CD4-positive, alpha-beta T cell treated with Interleukin-17A for 4 hours (primary cell): ENCODE data around the gene TBXAS1.
"Not testable (repeated sequence)": the region's sequence is repeated elsewhere in the genome, so short reads cannot be mapped to it uniquely, and the experiment has no call there.

Source experiments
- DNase-seq: peaks from one replicate; pipeline ENCODE4 v3.0.0-alpha.2; 2020; ENCODE audit warnings: mixed read lengths

The TBXAS1 gene

GRCh38 chr7:139828446-139828845 lies 618 bp upstream of the TBXAS1 start:
- no peak for DNase-seq

- DNase-seq, result no peak
These were observed 682 bp downstream of the TBXAS1 start for GRCh38 chr7:139829775-139830117.

- DNase-seq, result no peak
These were observed 1.2 kb downstream of the TBXAS1 start for GRCh38 chr7:139830292-139830691.

GRCh38 chr7:139830782-139831501 lies 1.9 kb downstream of the TBXAS1 start:
- no peak for DNase-seq

- DNase-seq, result not testable (repeated sequence)
These were observed 6.8 kb downstream of the TBXAS1 start for GRCh38 chr7:139835848-139836247.

DNA sequence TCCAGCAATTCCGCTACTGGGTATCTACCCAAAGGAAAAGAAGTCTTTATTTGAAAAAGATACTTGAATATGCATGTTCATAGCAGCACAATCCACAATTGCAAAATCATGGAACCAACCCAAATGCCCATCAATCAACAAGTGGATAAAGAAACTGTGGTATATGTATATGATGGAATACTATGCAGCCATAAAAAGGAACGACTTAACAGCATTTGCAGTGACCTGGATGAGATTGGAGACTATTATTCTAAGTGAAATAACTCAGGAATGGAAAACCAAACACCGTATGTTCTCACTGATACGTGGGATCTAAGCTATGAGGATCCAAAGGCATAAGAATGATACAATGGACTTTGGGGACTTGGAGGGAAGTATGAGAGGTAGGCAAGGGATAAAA lies 8.2 kb downstream of the TBXAS1 start:
- not testable (repeated sequence) for DNase-seq

GRCh38 chr7:139838276-139838675 lies 9.2 kb downstream of the TBXAS1 start:
- no peak for DNase-seq

DNA sequence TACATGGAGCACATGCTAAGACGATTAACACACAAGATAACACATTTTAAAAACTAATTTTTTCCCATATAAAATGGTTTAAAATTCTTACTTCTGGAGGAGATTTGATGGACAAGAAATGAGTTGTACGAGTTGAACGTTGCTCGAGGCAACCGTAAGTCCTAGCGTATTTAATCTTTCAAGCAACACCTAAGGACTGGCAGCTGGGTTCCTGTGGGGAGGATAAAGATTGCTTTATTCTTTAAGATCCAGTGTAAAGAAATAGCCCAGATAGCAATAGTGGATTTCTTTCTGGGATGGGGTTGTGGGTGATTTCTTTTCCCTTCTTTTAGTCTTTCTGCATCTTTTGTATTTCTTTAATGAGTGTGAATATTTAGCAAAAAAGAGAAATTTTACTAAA lies 9.8 kb downstream of the TBXAS1 start:
- DNase-seq, result no peak

DNA sequence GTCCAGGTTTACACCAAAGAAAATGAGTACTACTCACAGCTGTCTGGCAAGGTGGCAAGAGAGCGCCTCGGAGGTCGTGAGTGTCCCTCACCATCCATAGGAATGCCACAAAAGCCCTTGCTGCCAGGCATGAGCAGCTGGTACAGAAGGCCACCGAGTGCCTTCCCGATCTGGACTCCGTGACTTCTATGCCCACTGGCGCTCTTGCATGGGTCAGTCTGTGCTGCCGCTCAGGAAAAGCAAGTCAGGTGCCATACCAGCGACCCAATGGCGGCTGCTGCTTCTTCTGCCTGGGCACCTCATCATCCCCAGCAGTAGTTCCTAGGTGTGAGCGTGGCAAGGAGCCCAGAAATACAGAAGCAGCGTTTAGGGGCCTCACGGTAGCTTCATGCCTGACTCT lies 11.7 kb downstream of the TBXAS1 start:
- no peak for DNase-seq

DNA sequence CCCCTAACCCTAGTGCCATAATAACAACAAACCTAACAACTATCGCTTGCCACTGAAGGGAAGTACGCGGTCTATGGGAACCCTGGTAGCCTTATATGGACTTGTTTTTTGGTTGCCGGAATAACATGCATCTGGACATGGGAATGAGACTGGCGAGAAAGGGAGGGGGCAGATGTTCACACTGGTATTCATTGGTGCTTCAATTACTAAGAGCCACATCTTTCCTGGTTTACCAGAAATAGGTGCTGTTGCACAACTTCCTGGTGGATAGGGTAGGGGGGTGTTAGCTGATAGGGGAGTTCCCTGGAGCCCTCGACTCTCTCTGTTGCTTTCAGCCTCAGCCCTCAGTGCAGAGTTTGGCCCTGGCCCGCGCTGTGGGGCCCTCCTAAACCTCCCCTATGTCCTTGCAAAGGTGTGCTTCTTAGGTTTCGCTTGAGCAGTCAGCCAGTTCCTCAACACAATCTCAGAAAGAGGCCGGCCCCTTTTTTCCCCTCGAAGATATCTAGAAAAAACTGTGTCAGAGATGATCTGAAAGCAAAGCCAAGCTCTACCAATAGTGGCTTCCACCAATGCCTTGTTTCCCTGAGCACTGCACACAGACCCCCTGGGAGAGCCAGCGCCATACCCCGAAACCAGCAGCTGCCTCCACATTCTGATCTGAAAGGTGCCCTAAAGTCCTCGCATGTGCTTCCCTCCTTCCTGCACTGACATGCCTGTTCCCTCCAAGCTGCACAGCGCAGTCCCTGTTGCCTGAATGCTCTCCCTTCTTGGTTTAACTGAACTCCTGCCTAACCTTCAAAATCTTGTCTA lies 13.5 kb downstream of the TBXAS1 start:
- DNase-seq, result no peak

GRCh38 chr7:139843211-139843537 lies 14.1 kb downstream of the TBXAS1 start:
- DNase-seq, result not testable (repeated sequence)

GRCh38 chr7:139844779-139845442 lies 15.8 kb downstream of the TBXAS1 start:
- no peak for DNase-seq

DNA sequence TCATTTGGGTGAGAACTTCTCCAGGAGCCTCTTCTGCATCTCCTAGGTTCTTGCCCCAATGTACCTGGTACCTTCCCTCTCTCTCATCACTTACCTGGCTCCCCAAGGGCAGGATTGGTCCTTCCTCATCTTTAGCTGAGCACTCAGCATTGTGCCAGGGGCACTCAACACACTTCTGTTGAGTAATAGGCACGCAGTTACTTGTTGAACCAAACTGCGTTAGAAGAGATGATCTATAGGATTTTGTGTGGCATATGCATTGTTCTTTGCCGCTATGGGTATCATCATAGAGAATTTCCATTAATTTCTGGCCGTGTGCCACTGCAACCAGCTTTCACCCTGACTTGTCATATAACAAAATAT lies 16.4 kb downstream of the TBXAS1 start:
- DNase-seq, result no peak

DNA sequence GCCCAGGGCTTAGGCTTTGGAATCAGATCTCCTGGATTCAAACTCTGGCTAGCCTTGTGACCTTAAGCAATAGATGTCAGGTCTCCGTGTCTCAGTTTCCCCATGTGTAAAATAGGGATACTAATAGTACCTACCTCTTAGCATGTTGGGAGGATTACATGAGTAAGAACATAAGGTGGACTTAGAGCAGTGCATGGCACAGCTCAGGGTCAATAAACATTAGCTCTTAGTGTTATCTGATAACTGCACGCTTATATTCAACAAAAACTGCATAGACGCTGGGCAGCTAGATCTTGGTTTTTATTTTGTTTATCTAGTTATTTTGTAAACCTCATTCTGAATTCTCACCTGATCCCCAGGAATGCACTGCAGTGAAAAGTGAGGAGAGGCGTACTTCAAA lies 17.2 kb downstream of the TBXAS1 start:
- no peak for DNase-seq

DNA sequence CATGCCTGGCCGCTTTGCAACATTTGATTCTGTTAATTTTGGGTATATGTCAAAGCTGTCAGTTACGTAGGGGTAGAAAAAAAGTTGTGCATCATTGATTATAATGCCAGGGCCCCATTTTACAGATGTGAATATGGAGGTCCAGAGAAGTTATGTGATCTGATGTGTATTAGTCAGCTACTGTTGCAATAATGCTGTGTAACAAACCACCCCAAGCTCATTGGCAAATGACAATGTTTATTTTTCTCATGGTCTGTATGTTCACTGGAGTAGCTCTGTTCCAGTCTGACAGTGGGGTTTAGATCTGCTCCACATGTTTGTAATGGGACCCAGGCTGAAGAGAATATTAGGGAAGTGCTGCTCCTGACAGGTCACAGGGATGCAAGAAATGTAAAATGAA lies 19.2 kb downstream of the TBXAS1 start:
- no peak for DNase-seq

- DNase-seq, result no peak
These were observed 21.8 kb downstream of the TBXAS1 start for GRCh38 chr7:139850906-139851305.

GRCh38 chr7:139851770-139852481 lies 22.9 kb downstream of the TBXAS1 start:
- no peak for DNase-seq

DNA sequence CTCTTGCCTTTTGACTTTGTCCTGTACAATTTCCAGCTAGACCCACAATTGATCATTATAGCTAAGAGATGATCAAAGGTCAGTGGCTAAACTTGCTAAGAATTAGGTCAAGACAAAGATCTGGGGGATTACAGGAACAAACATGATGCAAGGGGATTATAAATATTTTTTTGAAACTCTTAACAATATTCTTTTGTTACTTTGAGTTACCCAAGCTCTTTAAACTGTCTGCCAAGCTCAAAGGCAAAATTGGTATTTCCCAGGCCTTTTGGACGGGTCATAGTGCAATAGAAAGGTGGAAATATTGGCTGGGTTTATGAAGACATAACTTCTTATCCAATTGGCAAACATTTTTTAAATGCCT lies 23.4 kb downstream of the TBXAS1 start:
- DNase-seq, result no peak

DNA sequence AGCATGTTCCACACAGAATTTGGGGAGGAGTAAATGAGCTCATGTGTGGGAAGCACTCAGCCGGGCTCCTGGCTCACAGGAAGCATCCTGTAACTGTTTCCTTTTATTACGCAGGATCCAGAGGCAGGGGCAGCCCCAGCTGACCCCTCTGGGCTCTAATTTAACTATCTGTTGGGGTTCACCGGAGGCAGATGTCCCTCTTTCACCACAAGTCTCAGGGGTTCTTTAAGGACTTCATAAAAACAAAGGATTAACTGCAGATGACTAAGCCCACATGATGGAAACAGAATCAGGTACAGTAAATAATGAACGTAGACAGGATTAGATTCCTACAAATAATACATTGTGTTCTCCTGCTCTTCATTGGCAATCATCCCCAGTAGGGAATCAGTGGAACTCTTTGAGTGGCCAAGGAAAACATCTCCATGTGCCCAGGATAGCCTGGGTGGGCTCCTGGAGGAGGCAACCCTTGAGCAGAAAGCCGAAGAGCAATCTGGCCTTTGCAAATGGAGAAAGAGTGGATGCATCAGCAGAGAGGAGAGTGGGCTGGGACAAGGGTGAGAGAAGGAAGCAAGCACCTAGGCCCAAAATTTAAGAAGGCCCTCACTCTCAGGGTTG lies 24.6 kb downstream of the TBXAS1 start:
- no peak for DNase-seq

- DNase-seq, result no peak
These were observed 25.1 kb downstream of the TBXAS1 start for GRCh38 chr7:139854124-139854511.

GRCh38 chr7:139854803-139855497 lies 25.9 kb downstream of the TBXAS1 start:
- DNase-seq, result peak; percentile 11

GRCh38 chr7:139855498-139856270 lies 26.6 kb downstream of the TBXAS1 start:
- DNase-seq, result peak; percentile 8
